CD4-positive, alpha-beta T cell (primary cell): Measurements from ENCODE around the gene CDYL. TPM values are rescaled to one million over a fixed set of nuclear protein-coding genes. Genes with fewer than 3 reads are reported as not detected.

Experiments used
- ATAC-seq: fragments of 200-7000 bp; cut with Tn5 transposase; one replicate; pipeline ENCODE4 v1.10.0; 2022; ENCODE audit warnings: mild to moderate bottlenecking; ENCODE audit not compliant: poor library complexity
- CTCF ChIA-PET: fragments of 350-600 bp; sonication (Branson Sonifier 250); formaldehyde crosslinking; loops from one replicate; lab custom pipeline; 2021; ENCODE audit warnings: antibody characterized with exemption, inconsistent platforms; lab: Charles Lee
- POLR2A ChIA-PET: fragments of 350-600 bp; sonication (Branson Sonifier 250); formaldehyde crosslinking; loops from one replicate; lab custom pipeline; 2021; ENCODE audit warnings: antibody characterized with exemption, inconsistent platforms; lab: Charles Lee
- DNase-seq, 14 experiments: peaks; one replicate each; pipeline ENCODE4 v3.0.0-alpha.2; 2013 to 2020; ENCODE audit warnings: mixed read lengths in 2 of 14
- H3K27ac ChIP-seq, 2 donors: one replicate each; pipeline versions ENCODE4 v1.5.1 to v1.7.0; 2013; ENCODE audit warnings: low read length in 2 of 2, low read depth in 1 of 2, mild to moderate bottlenecking in 1 of 2
- H3K27me3 ChIP-seq, 2 experiments: 1 replicate in 1 of 2; 2 replicates in 1 of 2; pipeline versions ENCODE4 v1.6.1 to v1.7.0; 2013; ENCODE audit warnings: low read length in 2 of 2, control low read depth in 1 of 2, mild to moderate bottlenecking in 1 of 2, moderate library complexity in 1 of 2; ENCODE audit not compliant: insufficient read depth in 2 of 2, control insufficient read depth in 1 of 2
- H3K36me3 ChIP-seq: one replicate; pipeline ENCODE4 v1.6.1; 2013; ENCODE audit warnings: low read length, control low read depth; ENCODE audit not compliant: insufficient read depth
- H3K4me1 ChIP-seq: one replicate; pipeline ENCODE4 v1.6.1; 2013; ENCODE audit warnings: low read length, control low read depth; ENCODE audit not compliant: insufficient read depth
- H3K4me3 ChIP-seq: one replicate; pipeline ENCODE4 v1.5.1; 2013; ENCODE audit warnings: mild to moderate bottlenecking, low read length, moderate library complexity
- H3K9me3 ChIP-seq, 2 experiments: 1 replicate in 1 of 2; 2 replicates in 1 of 2; pipeline versions ENCODE4 v1.6.1 to v1.7.0; 2013; ENCODE audit warnings: low read length in 2 of 2, mild to moderate bottlenecking in 2 of 2, control low read depth in 1 of 2, moderate library complexity in 1 of 2; ENCODE audit not compliant: control insufficient read depth in 1 of 2, insufficient read depth in 1 of 2
- H3K27ac Mint-ChIP-seq: one replicate; pipeline ENCODE4 v1.8.0; 2020; ENCODE audit warnings: mixed read lengths
- H3K27me3 Mint-ChIP-seq: one replicate; pipeline ENCODE4 v1.8.0; 2021; ENCODE audit warnings: mixed read lengths
- H3K36me3 Mint-ChIP-seq: one replicate; pipeline ENCODE4 v1.8.0; 2021; ENCODE audit warnings: low read depth, mixed read lengths
- H3K4me1 Mint-ChIP-seq: one replicate; pipeline ENCODE4 v1.8.0; 2021; ENCODE audit warnings: low read depth, mixed read lengths
- H3K4me3 Mint-ChIP-seq: one replicate; pipeline ENCODE4 v1.8.0; 2020; ENCODE audit warnings: mild to moderate bottlenecking, mixed read lengths
- H3K9me3 Mint-ChIP-seq: one replicate; pipeline ENCODE4 v1.8.0; 2020; ENCODE audit warnings: mixed read lengths
- CTCF ChIP-seq: fragments of 200-600 bp; IDR thresholded peaks from one replicate; pipeline ENCODE4 v1.8.0; 2022; ENCODE audit warnings: antibody characterized with exemption, mild to moderate bottlenecking
- intact Hi-C, 2 experiments: fragments of 100-400 bp; cut with DNase I in 1 of 2; cut with micrococcal nuclease in 1 of 2; formaldehyde crosslinking; loops; one replicate each; pipeline versions ENCODE4 v1.15.1 to v1.9.0; 2023 to 2025; cut with DNase I, micrococcal nuclease
- total RNA-seq, 174 experiments: library from RNA in 2 of 174; stranded (reverse) in 2 of 174; gene quantifications; one replicate each; pipeline ENCODE4 v1.2.3 and lab custom pipeline; 2021 to 2026

Gene CDYL
- total RNA-seq, 2 experiments from 2014 or later = 23.8 to 23.9 TPM

DNA sequence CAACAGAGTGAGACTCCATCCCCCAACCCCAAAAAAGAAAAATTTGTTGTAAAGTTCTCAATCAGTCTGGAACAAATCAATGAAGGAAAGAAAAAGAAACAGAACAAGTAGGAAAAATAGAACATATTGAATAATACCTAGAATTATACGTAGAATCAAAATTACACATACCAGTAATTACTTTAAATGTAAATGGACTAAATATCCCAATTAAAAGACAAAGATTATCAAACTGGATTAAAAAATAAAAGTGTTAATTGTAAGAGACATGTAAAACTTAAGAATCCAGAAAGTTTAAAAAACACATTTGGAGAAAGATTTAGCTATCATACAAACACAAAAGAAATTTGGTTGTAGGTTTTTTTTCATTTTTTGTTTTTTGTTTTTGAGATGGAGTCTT, 12.3 kb upstream of the CDYL start:
- no peaks in the 10 kb centered on the region for H3K4me1 Mint-ChIP-seq
- ChIA-PET POLR2A (no interaction called here), CTCF (no interaction called here)
- H3K9me3 Mint-ChIP-seq = peaks cover 3% of the 10 kb centered on the region
- no peak overlapping the region for H3K27ac Mint-ChIP-seq
- H3K9me3 ChIP-seq = peaks cover 9 to 12% of the 10 kb centered on the region in 2 experiments
- H3K27ac ChIP-seq = no peak overlapping the region
- ATAC-seq (no peak), DNase-seq (no peak)
- TF ChIP-seq CTCF = no peak
- no peak overlapping the region for H3K4me3 Mint-ChIP-seq
- no peak overlapping the region for H3K4me3 ChIP-seq
- intact Hi-C loops = no loop called here
- H3K36me3 Mint-ChIP-seq = no peaks in the 10 kb centered on the region
- no peaks in the 10 kb centered on the region for H3K4me1 ChIP-seq
- peaks cover 0 to 11% of the 10 kb centered on the region in 2 experiments for H3K27me3 ChIP-seq
- peaks cover 23% of the 10 kb centered on the region for H3K27me3 Mint-ChIP-seq
- H3K36me3 ChIP-seq = no peaks in the 10 kb centered on the region

GRCh38 chr6:4768815-4769214, 7.4 kb upstream of the CDYL start:
- no peaks in the 10 kb centered on the region for H3K4me1 Mint-ChIP-seq
- no peaks in the 10 kb centered on the region for H3K36me3 Mint-ChIP-seq
- H3K36me3 ChIP-seq = no peaks in the 10 kb centered on the region
- intact Hi-C loops = no loop called here
- H3K27me3 Mint-ChIP-seq = no peaks in the 10 kb centered on the region
- no peaks in the 10 kb centered on the region for H3K27me3 ChIP-seq
- ChIA-PET POLR2A (no interaction called here), CTCF (no interaction called here)
- DNase-seq = no peak
- TF ChIP-seq CTCF = no peak
- no peaks in the 10 kb centered on the region for H3K4me1 ChIP-seq
- H3K27ac Mint-ChIP-seq = no peak overlapping the region
- no peak for ATAC-seq
- H3K27ac ChIP-seq = no peak overlapping the region
- peaks cover 2% of the 10 kb centered on the region for H3K9me3 Mint-ChIP-seq
- no peak overlapping the region for H3K4me3 Mint-ChIP-seq
- no peak overlapping the region for H3K4me3 ChIP-seq
- peaks cover 0 to 5% of the 10 kb centered on the region in 2 experiments for H3K9me3 ChIP-seq

DNA sequence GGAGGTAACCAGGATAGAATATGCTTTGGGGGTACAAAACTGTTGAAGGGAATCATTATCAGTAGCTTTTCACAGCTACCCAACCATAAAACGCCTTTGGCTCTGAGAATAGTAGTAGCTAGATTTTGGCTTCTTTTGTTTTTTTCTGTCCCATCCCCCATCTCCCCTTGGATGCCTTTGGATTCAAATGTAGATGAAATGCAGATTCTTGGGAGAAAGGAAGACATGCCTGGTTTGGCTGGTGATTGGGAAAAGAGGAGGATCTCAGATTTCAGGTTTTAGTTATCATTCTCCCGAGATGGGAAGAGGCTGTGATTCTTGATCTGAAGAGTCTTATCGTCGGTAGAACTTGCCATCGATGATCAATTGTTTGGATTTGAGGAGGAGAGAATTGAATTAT, 3.5 kb upstream of the CDYL start:
- DNase-seq (no peak), ATAC-seq (no peak)
- intact Hi-C loops = loop anchor here (10.0 kb wide), 5 partner anchors 232 to 1418 kb away; partner anchors contain the start of genes NRN1 (in 1 of the 2) and RPP40 (in 1 of the 2)
- Histone ChIP-seq H3K4me1 (peaks cover 15% of the 10 kb centered on the region), H3K9me3 (no peaks in the 10 kb centered on the region), H3K27ac (no peak overlapping the region), H3K27me3 (no peaks in the 10 kb centered on the region), H3K4me3 (no peak overlapping the region), H3K36me3 (no peaks in the 10 kb centered on the region)
- ChIA-PET CTCF (no interaction called here), POLR2A (no interaction called here)
- Mint-ChIP-seq H3K27ac (no peak overlapping the region), H3K27me3 (no peaks in the 10 kb centered on the region), H3K9me3 (peaks cover 2% of the 10 kb centered on the region), H3K4me1 (peaks cover 17% of the 10 kb centered on the region), H3K4me3 (no peak overlapping the region), H3K36me3 (peaks cover 15% of the 10 kb centered on the region)
- no peak for TF ChIP-seq CTCF
